CD1c-positive myeloid dendritic cell (primary cell): ENCODE measurements around the gene PTPRO.

Source experiments
- DNase-seq: peaks from one replicate; pipeline ENCODE4 v3.0.0-alpha.2; 2016; ENCODE audit errors: extremely low spot score

PTPRO gene

DNA sequence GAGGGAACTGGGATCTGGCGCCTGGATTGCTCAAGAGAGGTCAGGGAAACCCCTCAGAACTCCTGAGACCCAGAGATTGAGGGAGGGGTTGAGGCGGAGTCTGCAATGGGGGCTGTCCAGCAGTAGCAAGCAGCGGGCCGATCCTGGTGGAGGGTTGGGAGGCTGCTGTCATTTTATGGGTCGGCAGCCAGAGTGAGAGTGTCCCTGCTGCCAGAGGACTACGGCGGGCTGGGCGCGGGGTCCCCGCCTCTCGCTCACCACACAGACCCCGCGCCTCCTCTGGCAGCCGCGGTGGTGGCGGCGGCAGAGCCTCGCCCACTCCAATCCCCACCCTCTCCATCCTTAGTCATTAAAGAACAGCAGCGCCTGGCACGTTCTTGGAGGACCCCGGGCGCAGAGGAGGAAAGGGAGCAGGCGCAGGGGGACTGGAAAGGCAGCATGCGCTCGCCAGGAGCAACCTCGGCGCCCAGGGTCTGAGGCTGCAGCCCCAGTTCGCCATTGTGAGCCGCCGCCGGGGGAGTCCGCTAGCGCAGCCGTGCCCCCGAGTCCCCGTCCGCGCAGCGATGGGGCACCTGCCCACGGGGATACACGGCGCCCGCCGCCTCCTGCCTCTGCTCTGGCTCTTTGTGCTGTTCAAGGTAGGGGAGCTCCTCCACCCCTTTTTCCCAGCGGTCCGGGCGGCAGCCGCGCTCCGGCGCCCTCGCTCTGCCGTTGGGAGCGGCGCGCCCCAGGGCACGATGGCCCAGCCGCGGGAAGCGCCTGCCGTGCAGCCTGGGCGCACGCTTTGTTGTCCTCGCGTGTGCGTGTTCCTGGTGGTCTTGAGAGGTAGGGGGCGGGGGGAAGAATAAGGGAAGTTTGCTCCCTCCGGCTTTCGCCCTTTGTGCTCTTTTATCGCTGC lies at the start of gene PTPRO:
Gene PTPRO (plus strand): TSS at position 345 of the 898 bp plus-strand sequence.
- no peak for DNase-seq

- DNase-seq = no peak
Observed at GRCh38 chr12:15273896-15274295, 48.4 kb upstream of the PTPRO start.

DNA sequence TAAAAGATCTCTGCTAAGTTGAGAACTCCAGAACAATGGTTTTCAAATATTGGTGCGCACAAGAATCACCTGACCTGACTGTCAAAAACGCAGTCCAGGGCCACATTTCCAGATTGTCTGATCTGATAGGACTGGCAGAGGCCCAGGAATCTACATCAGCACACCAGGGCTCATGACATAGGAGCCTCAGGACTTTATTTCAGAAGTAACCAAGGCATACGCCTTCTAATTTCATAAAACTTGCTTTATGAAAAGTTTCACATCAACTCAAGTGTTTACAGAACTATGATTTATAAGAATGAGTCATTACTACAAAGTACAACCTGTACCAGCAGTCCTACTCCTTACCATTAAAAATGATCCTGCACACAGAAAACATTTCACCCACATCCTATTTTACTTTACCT lies 47.7 kb upstream of the PTPRO start:
- no peak for DNase-seq

GRCh38 chr12:15276088-15276698 lies 46.1 kb upstream of the PTPRO start:
- peak; percentile 43 for DNase-seq

- no peak for DNase-seq
Observed at GRCh38 chr12:15278816-15279658, 43.3 kb upstream of the PTPRO start.

DNA sequence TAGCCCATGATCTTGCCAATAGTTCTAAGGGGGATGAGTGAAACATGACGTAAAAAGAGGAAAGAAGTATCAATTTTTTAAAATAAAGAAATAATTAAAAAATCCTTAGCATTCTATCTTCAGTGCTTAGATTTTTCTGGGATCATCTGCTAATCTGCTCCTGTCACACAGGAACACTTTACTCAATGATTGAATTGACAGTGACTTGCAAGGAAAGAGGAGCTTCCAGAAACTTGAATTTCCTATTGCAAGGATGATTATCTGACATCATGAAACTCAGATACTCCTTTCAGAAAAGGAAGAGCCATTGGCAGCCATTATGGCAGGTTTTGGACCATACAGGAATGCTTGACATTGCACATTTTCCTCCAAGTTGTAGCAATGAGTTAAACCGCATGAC lies 41.4 kb upstream of the PTPRO start:
- DNase-seq = no peak

GRCh38 chr12:15289192-15289591 lies 33.1 kb upstream of the PTPRO start:
- no peak for DNase-seq

DNA sequence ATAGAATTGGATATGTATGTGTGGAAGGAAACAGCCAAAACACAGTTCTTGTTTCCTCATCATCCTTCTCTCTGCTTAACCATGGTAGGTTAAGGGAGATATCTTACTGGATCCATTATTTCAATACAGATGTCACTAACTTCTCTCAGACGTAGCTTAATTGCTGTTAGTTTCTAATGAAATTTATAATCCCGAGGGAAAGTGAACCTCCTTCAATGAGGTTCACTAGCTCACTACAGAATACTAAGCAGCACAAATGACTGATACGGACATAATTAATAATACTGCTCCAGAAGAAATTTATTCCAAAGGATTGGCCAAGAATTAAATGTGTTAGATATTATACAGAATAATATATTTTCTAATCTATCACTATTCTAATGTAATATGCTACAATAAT lies 28.6 kb upstream of the PTPRO start:
- DNase-seq = no peak

DNA sequence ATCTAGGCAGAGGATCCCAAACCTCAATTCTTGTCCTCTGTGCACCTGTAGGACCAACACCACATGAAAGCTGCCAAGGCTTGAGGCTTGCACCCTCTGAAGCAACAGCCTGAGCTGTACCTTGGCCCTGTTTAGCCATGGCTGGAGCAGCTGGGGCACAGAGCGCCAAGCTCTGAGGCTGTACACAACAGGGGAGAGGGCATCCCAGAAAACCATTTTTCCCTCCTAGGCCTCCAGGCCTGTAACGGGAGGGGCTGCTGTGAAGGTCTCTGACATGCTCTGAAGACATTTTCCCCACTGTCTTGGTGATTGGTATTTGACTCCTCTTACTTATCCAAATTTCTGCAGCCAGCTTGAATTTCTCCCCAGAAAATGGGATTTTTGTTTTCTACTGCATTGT lies 22.4 kb upstream of the PTPRO start:
- DNase-seq = no peak

GRCh38 chr12:15304296-15304695 lies 18.0 kb upstream of the PTPRO start:
- DNase-seq = no peak

DNA sequence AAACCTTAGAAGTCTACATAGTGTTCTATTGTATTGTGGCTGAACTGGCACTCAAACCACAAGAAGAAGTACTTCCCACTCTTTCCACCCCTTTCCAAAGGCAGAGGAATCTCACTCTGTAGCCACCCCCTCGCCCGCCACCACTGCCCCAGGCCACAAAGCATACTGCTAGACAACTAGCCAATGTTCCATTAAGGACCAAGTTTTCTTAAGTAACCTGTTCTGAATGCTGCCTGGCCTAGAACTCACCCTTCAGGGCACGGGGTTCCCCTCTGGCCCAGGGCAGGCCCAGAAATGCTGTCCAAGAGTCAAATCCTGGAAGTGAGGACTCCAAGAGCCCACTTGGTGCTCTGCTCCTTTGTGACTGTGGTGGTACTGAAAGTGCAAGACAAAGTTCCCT lies 15.7 kb upstream of the PTPRO start:
- DNase-seq = no peak

DNA sequence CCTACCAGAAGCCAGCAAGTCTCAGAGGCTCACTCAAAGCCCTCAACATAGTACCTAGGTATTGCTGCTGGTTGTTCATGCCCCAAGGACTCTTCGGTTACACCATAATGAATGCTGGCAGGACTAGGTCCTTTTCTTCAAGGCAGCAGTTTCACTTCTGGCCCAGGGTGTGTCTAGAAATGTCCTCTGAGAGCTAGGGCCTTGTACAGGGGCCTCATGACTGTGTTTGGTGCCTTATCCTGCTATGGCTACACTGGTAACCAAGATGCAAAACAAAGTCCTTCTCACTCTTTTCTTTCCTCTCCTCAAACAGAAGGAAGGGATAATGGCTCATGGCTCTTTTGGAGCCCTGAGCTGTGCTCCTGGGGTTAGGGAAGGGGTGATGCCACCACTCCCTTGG lies 15.2 kb upstream of the PTPRO start:
- no peak for DNase-seq

GRCh38 chr12:15318841-15319240 lies 3.5 kb upstream of the PTPRO start:
- no peak for DNase-seq

- no peak for DNase-seq
Observed at GRCh38 chr12:15320881-15321280, 1.4 kb upstream of the PTPRO start.

- no peak for DNase-seq
Observed at GRCh38 chr12:15323480-15323879, 1.2 kb downstream of the PTPRO start.

- DNase-seq = no peak
Observed at GRCh38 chr12:15329891-15330290, 7.6 kb downstream of the PTPRO start.

- no peak for DNase-seq
Observed at GRCh38 chr12:15334225-15334624, 11.9 kb downstream of the PTPRO start.

DNA sequence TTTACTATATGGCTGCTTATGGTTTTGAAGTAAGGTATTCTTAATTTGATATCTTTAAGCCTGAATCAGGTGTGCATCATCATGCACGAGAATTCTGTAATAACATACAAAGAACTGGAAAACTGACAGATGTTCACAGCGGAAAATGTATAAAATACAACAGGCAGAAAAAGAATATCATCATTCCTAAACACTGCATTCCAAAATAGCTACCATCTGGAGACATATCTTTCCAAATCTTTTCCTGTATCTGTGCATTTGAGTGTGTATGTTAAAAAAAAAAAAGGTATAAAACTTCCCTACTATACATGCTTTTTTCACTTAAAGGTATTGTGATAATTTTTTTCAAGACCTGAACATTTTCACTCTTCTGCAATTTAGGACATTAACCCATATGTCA lies 13.7 kb downstream of the PTPRO start:
- DNase-seq = no peak

GRCh38 chr12:15336768-15337553 lies 14.7 kb downstream of the PTPRO start:
- DNase-seq = no peak

DNA sequence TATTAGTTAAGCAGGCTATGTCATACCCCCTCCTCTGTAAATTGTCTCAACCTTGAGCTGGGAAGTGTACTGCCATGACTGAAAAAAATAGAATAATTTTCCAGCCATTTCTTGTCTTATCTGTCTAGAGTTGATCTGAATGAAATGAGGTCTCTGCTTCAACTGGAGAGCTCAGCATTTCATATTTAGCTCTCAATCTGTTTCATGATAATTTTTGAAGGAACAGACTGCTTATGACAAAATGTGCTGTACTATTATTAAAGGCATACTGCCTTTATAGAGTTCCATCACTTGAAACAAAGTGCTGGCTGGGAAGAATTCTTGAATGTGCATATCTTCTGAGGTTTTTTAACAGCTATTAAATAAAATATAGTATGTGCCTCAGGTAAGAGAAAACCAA lies 19.1 kb downstream of the PTPRO start:
- DNase-seq = no peak

DNA sequence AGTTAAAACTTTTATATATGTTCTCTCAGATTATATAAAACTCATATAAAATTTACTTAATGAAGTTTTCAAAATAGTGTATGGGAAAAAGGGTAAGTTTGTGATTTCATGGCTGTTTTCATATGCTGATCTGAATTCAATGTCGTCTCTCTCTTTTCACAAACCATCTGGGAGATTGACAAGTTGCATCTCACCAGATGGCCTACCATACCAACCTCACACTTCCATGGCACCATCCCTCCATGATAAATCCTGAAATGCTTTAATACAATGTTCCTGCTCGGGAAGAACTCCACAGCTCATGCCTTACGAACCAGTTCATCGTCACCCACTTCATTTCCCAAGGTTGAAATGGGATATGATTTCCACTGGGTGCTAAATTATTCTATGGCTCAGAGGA lies 22.3 kb downstream of the PTPRO start:
- DNase-seq = no peak

GRCh38 chr12:15346488-15346887 lies 24.2 kb downstream of the PTPRO start:
- no peak for DNase-seq
